ENCODE measurements around the gene PSAP.
"Not testable (repeated sequence)": the region's sequence is repeated elsewhere in the genome, so short reads cannot be mapped to it uniquely, and the experiment has no call there.

Gene PSAP

DNA sequence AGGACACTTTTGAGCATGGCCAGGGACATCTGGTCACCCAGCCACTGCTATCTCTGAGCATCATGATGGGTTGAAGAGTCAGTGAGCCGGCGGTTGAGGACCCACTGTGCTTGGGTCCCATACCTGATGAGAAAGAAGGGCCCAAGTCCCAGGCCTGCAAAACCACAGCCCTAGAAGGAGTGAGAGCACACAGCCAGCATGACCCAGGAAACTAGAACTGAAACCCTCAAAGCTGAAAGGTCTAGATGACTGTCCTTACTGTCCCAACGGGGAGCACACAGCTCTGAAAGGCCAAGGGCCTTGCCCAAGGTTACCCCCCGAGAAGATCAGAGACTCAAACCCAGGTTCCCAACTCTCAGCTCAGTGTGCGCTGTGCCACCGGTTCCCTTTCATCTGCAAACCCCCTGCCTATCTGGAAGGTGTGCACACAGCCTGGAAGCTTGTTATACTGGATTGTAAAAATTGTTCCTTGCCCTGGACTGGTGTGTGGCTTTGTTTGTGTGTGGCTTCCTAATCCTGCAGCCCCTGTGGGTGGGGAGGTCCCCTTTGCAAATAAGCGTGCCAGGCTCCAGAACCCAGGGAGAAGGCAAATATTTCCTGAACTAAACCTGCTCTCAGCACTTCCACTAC is 22.6 kb upstream of the PSAP start:
- no peak for DNase-seq (ENCODE audit: low spot score)

GRCh38 chr10:71869601-71870000 is 18.6 kb upstream of the PSAP start:
- DNase-seq (ENCODE audit: low spot score) = not testable (repeated sequence)

- DNase-seq (ENCODE audit: low spot score) = peak; percentile 70
These were observed 17.2 kb upstream of the PSAP start for GRCh38 chr10:71868192-71868697.

DNA sequence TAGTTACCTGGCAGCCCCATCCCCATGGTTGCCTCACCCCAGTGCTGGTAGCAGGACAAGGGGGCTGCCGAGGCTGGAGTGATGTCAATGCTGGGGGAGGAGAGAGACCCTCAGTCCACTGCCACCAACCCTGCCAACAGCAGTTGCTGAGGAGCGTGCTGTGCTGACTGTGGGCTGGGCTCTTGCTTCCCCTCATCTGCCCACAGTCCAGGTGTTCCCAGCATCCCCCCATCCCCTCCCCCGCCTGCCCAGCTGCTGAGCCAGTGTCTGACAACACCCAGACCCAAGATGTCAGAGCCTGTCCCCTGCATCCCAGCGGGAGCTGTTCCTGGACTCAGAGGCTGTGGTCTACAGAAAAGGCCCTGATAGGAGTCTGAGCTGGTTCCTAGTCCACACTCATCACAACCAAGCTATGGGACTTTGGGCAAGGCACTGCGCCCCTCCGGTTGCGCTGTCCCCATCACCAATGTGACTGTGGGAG is 14.6 kb upstream of the PSAP start:
- no peak for DNase-seq (ENCODE audit: low spot score)

DNA sequence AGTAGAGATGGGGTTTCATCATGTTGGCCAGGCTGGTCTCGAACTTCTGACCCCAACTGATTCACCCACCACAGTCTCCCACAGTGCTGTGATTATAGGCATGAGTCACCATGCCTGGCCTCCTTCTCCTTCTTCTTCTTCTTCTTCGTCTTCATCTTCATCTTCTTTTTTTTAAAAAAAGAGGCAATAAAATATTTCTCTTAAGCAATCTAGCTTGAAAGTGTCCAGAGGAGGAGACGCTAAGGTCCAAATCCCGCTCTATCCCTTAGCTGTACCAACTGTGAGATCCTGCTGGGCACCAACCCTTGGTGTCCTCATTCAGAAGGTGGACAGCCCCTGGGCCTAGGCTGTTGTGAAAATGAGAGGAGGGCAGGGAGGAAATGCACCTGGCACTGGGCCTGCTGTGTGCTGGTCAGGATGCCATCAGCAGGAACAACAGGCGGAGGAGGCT is 13.9 kb upstream of the PSAP start:
- no peak for DNase-seq (ENCODE audit: low spot score)

GRCh38 chr10:71863203-71863602 is 12.2 kb upstream of the PSAP start:
- no peak for DNase-seq (ENCODE audit: low spot score)

- peak; percentile 92 for DNase-seq (ENCODE audit: low spot score)
These were observed 9.4 kb upstream of the PSAP start for GRCh38 chr10:71860243-71861029.

GRCh38 chr10:71857934-71858890 is 7.2 kb upstream of the PSAP start:
- no peak for DNase-seq (ENCODE audit: low spot score)

DNA sequence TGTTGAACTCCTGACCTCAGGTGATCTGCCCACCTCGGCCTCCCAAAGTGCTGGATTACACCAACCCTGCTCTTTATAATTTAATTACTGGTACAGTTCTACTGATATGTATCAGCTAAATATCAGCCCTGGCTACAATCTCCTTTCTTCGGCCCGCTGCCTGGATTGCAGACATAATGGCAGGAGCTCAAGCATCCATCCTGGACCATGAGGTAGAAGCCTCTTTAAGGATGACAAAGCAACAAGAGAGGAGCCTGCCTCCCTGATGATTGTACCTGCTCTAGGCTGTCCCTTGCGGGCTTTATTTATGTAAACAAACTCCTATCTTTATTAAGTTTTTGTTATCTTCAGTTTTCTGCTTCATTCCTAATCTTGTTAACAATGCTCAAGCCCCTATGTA is 5.6 kb upstream of the PSAP start:
- no peak for DNase-seq (ENCODE audit: low spot score)

GRCh38 chr10:71854031-71854430 is 3.0 kb upstream of the PSAP start:
- no peak for DNase-seq (ENCODE audit: low spot score)

- no peak for DNase-seq (ENCODE audit: low spot score)
These were observed 1.4 kb upstream of the PSAP start for GRCh38 chr10:71852355-71852937.

DNA sequence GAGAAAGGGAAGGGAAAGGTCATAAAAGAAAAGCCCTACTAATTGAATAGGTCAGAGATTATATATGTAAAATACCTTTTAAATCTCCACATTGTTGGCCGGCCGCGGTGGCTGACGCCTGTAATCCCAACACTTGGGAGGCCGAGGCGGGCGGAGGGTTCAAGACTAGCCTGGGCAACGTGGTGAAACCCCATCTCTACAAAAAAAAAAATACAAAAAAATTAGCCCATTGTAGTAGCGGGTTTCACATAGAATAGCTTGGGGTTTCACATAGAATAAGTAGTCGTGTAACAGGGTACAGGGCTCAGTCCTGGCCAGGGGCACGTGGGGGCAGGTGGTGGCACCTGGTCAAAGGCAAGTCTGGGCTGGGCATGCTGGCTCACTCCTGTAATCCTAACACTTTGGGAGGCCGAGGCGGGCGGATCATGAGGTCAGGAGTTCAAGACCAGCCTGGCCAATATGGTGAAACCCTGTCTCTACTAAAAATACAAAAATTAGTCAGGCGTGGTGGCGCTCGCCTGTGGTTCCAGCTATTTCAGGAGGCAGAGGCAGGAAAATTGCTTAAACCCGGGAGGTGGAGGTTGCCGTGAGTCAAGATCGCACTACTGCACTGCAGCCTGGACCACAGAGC is 529 bp upstream of the PSAP start:
- DNase-seq (ENCODE audit: low spot score) = not testable (repeated sequence)

DNA sequence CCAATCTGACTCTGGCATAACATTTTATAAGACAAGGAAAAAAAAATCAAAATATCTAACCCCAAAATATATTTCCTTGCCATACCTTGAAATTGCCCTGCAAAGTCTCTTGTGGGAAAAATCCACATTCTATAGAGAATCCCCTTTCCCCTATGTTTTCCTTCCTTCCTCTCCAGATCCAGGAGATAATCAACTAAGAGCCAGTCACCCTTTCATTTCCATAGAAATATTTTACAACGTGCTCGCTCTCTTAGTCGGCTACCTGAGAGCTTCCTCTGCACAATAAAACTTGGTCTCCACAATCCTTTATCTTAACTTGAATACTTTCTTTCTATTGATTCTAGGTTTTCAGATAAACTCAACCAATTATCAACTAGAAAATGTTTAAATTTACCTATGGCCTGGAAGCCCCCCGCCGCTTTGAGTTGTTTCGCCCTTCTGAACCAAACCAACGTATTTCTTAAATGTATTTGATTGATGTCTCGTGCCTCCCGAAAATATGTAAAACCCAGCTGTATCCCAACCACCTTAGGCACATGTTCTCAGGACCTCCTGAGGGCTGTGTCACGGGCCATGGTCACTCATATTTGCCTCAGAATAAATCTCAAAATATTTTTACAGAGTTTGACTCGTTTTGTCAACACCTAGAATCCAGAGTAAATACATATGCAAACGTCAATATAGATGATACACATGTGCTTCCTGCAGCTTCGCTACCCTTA is 869 bp downstream of the PSAP start:
- no peak for DNase-seq (ENCODE audit: low spot score)

DNA sequence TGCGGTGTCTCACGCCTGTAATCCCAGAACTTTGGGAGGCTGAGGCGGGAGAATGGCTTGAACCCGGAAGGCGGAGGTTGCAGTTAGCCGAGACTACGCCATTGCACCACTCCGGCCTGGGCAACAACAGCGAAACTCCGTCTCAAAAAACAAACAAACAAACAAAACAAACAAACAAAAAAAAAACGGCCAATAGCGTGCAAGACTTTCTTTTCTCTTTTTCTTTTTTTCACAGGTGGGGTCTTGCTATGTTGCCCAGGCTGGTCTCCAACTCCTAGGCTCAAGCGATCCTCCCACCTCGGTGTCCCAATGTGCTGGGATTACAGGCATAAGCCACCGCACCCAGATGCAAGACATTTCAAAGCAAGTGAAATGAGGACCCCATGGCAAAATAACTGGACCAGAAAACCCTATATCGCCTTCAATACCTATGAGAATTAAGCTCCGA is 1.6 kb downstream of the PSAP start:
- no peak for DNase-seq (ENCODE audit: low spot score)

DNA sequence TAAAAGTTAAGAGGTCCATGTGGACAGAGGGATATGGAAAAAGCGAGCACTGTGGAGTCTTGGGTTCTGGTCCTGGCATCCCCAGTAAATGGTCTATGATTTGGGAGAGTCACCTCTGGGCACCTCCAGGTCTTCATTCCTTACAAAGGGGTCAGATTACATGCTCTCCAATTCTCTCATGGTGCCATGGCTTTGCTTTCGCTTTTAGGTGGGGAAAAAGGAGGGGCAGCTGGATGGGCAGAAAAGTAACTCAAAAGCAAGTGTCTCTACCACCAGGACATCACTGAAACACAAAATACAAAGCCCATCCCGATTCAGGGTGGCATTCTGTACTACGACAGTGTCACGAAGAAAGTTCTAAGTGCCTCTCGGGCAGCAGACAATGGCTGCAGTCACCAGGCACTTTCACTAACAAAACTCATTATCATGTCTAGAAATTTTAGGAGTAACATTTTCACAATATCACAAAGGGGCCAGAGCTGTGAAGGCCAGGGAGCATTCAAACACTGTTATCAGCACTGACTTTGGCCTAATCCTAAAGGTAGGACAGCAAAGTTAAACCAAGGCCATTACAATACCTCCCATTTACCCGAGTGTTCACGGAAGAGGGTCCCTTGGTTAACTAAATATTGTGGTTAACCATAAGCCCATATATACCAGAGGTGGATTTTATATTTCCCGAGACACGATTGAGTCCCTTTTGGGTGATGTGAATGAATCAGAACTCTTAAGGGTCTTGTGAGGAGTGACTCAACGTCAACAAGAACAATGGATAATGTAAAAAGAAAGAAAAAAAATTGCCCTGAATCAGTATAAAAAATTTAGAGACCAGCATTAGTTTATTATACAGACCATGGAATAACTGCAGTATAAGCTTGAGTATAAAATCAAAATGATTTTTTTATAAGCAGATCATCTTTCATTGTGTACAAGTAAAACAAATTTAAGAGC is 2.5 kb downstream of the PSAP start:
- DNase-seq (ENCODE audit: low spot score) = no peak

GRCh38 chr10:71847418-71847817 is 3.6 kb downstream of the PSAP start:
- DNase-seq (ENCODE audit: low spot score) = no peak

- no peak for DNase-seq (ENCODE audit: low spot score)
These were observed 4.2 kb downstream of the PSAP start for GRCh38 chr10:71846816-71847215.

DNA sequence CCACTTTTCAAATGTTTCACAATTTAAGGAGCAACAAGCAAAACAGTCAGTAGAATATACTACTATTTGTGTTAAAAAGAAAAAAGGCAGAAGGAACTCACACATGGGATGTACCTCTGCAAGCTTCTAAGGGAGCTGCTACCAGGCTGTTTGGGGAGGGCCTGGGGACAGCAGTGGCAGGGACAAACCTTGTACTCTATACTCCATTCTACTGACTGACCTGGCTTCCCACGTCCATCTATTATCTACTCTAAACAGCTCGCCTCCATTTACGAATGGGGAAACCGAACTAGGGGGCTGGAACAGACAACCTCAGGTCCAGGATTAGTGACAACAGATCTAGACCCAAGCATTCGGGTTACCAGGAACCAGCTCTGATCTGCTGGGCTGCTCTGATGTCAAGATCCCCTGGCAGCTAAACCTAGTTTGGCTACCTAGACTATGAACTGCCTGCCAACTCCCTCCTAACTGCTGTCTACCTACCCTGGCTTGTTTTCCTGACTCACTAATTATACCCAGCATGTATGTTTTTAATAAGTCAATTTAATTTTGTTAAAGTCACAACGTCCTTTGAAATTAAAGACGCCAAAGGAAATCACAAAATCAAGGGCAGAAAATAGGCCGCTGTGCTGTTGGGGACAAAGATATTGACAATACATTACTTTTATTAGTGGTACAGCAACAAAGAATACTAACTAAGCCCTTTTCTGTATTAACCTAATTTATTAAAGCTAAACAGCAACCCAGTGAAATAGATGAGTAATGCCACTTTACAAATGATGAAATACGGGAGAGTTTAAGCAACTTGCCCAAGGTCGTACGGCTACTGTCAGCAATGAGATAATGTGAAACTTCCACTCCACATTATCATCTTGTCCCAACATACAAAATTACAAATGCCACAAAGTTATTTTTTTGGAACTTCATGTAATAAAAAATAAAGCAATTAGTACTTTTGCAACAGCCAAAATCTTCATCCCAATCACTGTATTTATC is 5.3 kb downstream of the PSAP start:
- DNase-seq (ENCODE audit: low spot score) = no peak

Data from SW480 (cell line).